ENCODE results near the gene FOXK2. TPM values are rescaled to one million over a fixed set of nuclear protein-coding genes. Genes with fewer than 3 reads are reported as not detected.
A peak's percentile ranks its signal among the peaks of the same experiment; 100 is the strongest.
"Not testable (repeated sequence)": the region's sequence is repeated elsewhere in the genome, so short reads cannot be mapped to it uniquely, and the experiment has no call there.

Gene FOXK2
- total and polyA plus RNA-seq, 4 donors = 26.8 to 57.1 (median 46.5) TPM

- H3K27ac ChIP-seq (ENCODE audit: low read depth, low read length) = peak overlapping the region; percentile 52
- no peaks in the 10 kb centered on the region for H3K27me3 ChIP-seq (ENCODE audit: control insufficient read depth, insufficient read depth, low read length)
- H3K4me3 ChIP-seq (ENCODE audit: low read depth, low read length) = no peak overlapping the region
- DNase-seq (ENCODE audit: low read depth in 4 of 6, low spot score in 6 of 6) = peak in 2 of 6 donors; percentile 79 to 85
- 25% methylated on average over 12 of the region's 17 CpGs for WGBS (ENCODE audit: insufficient coverage)
- peaks cover 28% of the 10 kb centered on the region for H3K4me1 ChIP-seq (ENCODE audit: control insufficient read depth, insufficient read depth, low read length)
- H3K9me3 ChIP-seq (ENCODE audit: control insufficient read depth, insufficient read depth, low read length) = no peaks in the 10 kb centered on the region
- no peaks in the 10 kb centered on the region for H3K36me3 ChIP-seq (ENCODE audit: control insufficient read depth, insufficient read depth, low read length)
Observed at GRCh38 chr17:82528484-82529265, 9.1 kb downstream of the FOXK2 start.

- no peak for DNase-seq (ENCODE audit: low read depth in 4 of 6, low spot score in 6 of 6)
- H3K4me1 ChIP-seq (ENCODE audit: control insufficient read depth, insufficient read depth, low read length) = peaks cover 17% of the 10 kb centered on the region
- no peak overlapping the region for H3K27ac ChIP-seq (ENCODE audit: low read depth, low read length)
- H3K4me3 ChIP-seq (ENCODE audit: low read depth, low read length) = no peak overlapping the region
- H3K36me3 ChIP-seq (ENCODE audit: control insufficient read depth, insufficient read depth, low read length) = no peaks in the 10 kb centered on the region
- H3K9me3 ChIP-seq (ENCODE audit: control insufficient read depth, insufficient read depth, low read length) = no peaks in the 10 kb centered on the region
- no peaks in the 10 kb centered on the region for H3K27me3 ChIP-seq (ENCODE audit: control insufficient read depth, insufficient read depth, low read length)
- WGBS (ENCODE audit: insufficient coverage) = 87% methylated on average over 6 of the region's 9 CpGs
Observed at GRCh38 chr17:82529914-82530300, 10.4 kb downstream of the FOXK2 start.

GRCh38 chr17:82531431-82531881 is 11.9 kb downstream of the FOXK2 start:
- DNase-seq (ENCODE audit: low read depth in 4 of 6, low spot score in 6 of 6) = no peak
- H3K27ac ChIP-seq (ENCODE audit: low read depth, low read length) = no peak overlapping the region
- H3K9me3 ChIP-seq (ENCODE audit: control insufficient read depth, insufficient read depth, low read length) = no peaks in the 10 kb centered on the region
- H3K36me3 ChIP-seq (ENCODE audit: control insufficient read depth, insufficient read depth, low read length) = no peaks in the 10 kb centered on the region
- H3K27me3 ChIP-seq (ENCODE audit: control insufficient read depth, insufficient read depth, low read length) = no peaks in the 10 kb centered on the region
- H3K4me3 ChIP-seq (ENCODE audit: low read depth, low read length) = no peak overlapping the region
- WGBS (ENCODE audit: insufficient coverage) = 100% methylated on average over 3 of the region's 7 CpGs
- H3K4me1 ChIP-seq (ENCODE audit: control insufficient read depth, insufficient read depth, low read length) = peaks cover 23% of the 10 kb centered on the region

GRCh38 chr17:82534401-82534812 is 14.9 kb downstream of the FOXK2 start:
- no peaks in the 10 kb centered on the region for H3K27me3 ChIP-seq (ENCODE audit: control insufficient read depth, insufficient read depth, low read length)
- no peak overlapping the region for H3K4me3 ChIP-seq (ENCODE audit: low read depth, low read length)
- no peaks in the 10 kb centered on the region for H3K36me3 ChIP-seq (ENCODE audit: control insufficient read depth, insufficient read depth, low read length)
- no peak for DNase-seq (ENCODE audit: low read depth in 4 of 6, low spot score in 6 of 6)
- WGBS (ENCODE audit: insufficient coverage) = 72% methylated on average over 5 of the region's 7 CpGs
- H3K27ac ChIP-seq (ENCODE audit: low read depth, low read length) = no peak overlapping the region
- peaks cover 40% of the 10 kb centered on the region for H3K4me1 ChIP-seq (ENCODE audit: control insufficient read depth, insufficient read depth, low read length)
- no peaks in the 10 kb centered on the region for H3K9me3 ChIP-seq (ENCODE audit: control insufficient read depth, insufficient read depth, low read length)

GRCh38 chr17:82536512-82537201 is 17.1 kb downstream of the FOXK2 start:
- H3K4me1 ChIP-seq (ENCODE audit: control insufficient read depth, insufficient read depth, low read length) = peaks cover 38% of the 10 kb centered on the region

GRCh38 chr17:82537228-82537627 is 17.7 kb downstream of the FOXK2 start:
- H3K27ac ChIP-seq (ENCODE audit: low read depth, low read length) = peak overlapping the region; percentile 95
- 80% methylated on average over 6 of the region's 9 CpGs for WGBS (ENCODE audit: insufficient coverage)
- not testable (repeated sequence) for H3K4me3 ChIP-seq (ENCODE audit: low read depth, low read length)

More at GRCh38 chr17:82536512-82537201, 17.1 kb downstream of the FOXK2 start:
- Histone ChIP-seq H3K4me3 (ENCODE audit: low read depth, low read length) (no peak overlapping the region), H3K27me3 (ENCODE audit: control insufficient read depth, insufficient read depth, low read length) (no peaks in the 10 kb centered on the region), H3K36me3 (ENCODE audit: control insufficient read depth, insufficient read depth, low read length) (no peaks in the 10 kb centered on the region), H3K9me3 (ENCODE audit: control insufficient read depth, insufficient read depth, low read length) (no peaks in the 10 kb centered on the region), H3K27ac (ENCODE audit: low read depth, low read length) (peak overlapping the region; percentile 95)
- WGBS (ENCODE audit: insufficient coverage) = 15% methylated on average over 5 of the region's 6 CpGs
- peak in 1 of 6 donors; percentile 61 for DNase-seq (ENCODE audit: low read depth in 4 of 6, low spot score in 6 of 6)

GRCh38 chr17:82539076-82539475 is 19.5 kb downstream of the FOXK2 start:
- DNase-seq (ENCODE audit: low read depth in 4 of 6, low spot score in 6 of 6); H3K9me3 ChIP-seq (ENCODE audit: control insufficient read depth, insufficient read depth, low read length); H3K27ac ChIP-seq (ENCODE audit: low read depth, low read length); H3K27me3 ChIP-seq (ENCODE audit: control insufficient read depth, insufficient read depth, low read length); H3K4me3 ChIP-seq (ENCODE audit: low read depth, low read length); H3K36me3 ChIP-seq (ENCODE audit: control insufficient read depth, insufficient read depth, low read length): not testable (repeated sequence)
- H3K4me1 ChIP-seq (ENCODE audit: control insufficient read depth, insufficient read depth, low read length) = peaks cover 46% of the 10 kb centered on the region
- 94% methylated on average over 17 of the region's 18 CpGs for WGBS (ENCODE audit: insufficient coverage)

More at GRCh38 chr17:82537228-82537627, 17.7 kb downstream of the FOXK2 start:
- DNase-seq (ENCODE audit: low read depth in 4 of 6, low spot score in 6 of 6); H3K9me3 ChIP-seq (ENCODE audit: control insufficient read depth, insufficient read depth, low read length); H3K36me3 ChIP-seq (ENCODE audit: control insufficient read depth, insufficient read depth, low read length); H3K27me3 ChIP-seq (ENCODE audit: control insufficient read depth, insufficient read depth, low read length): not testable (repeated sequence)
- H3K4me1 ChIP-seq (ENCODE audit: control insufficient read depth, insufficient read depth, low read length) = peaks cover 38% of the 10 kb centered on the region

- Histone ChIP-seq H3K4me3 (ENCODE audit: low read depth, low read length) (no peak overlapping the region), H3K27ac (ENCODE audit: low read depth, low read length) (no peak overlapping the region), H3K4me1 (ENCODE audit: control insufficient read depth, insufficient read depth, low read length) (peaks cover 36% of the 10 kb centered on the region), H3K27me3 (ENCODE audit: control insufficient read depth, insufficient read depth, low read length) (no peaks in the 10 kb centered on the region), H3K9me3 (ENCODE audit: control insufficient read depth, insufficient read depth, low read length) (no peaks in the 10 kb centered on the region), H3K36me3 (ENCODE audit: control insufficient read depth, insufficient read depth, low read length) (no peaks in the 10 kb centered on the region)
- WGBS (ENCODE audit: insufficient coverage) = 97% methylated on average over 4 of the region's 5 CpGs
- DNase-seq (ENCODE audit: low read depth in 4 of 6, low spot score in 6 of 6) = no peak
Observed at GRCh38 chr17:82542439-82542838, 22.9 kb downstream of the FOXK2 start.

- H3K4me3 ChIP-seq (ENCODE audit: low read depth, low read length) = no peak overlapping the region
- peaks cover 2% of the 10 kb centered on the region for H3K9me3 ChIP-seq (ENCODE audit: control insufficient read depth, insufficient read depth, low read length)
- no peaks in the 10 kb centered on the region for H3K36me3 ChIP-seq (ENCODE audit: control insufficient read depth, insufficient read depth, low read length)
- H3K27me3 ChIP-seq (ENCODE audit: control insufficient read depth, insufficient read depth, low read length) = no peaks in the 10 kb centered on the region
- H3K4me1 ChIP-seq (ENCODE audit: control insufficient read depth, insufficient read depth, low read length) = peaks cover 30% of the 10 kb centered on the region
- 35% methylated on average over 10 of the region's 16 CpGs for WGBS (ENCODE audit: insufficient coverage)
- H3K27ac ChIP-seq (ENCODE audit: low read depth, low read length) = peak overlapping the region; percentile 61
- DNase-seq (ENCODE audit: low read depth in 4 of 6, low spot score in 6 of 6) = peak in 2 of 6 donors; percentile 57 to 73
Observed at GRCh38 chr17:82544431-82545070, 25.0 kb downstream of the FOXK2 start.
